ENCODE data around the gene DAZAP1. TPM values are rescaled to one million over a fixed set of nuclear protein-coding genes. Genes with fewer than 3 reads are reported as not detected.

DAZAP1 gene
- total RNA-seq, 4 donors from 2014 or later, result 28.6 to 60.5 (median 48.2) TPM

DNA sequence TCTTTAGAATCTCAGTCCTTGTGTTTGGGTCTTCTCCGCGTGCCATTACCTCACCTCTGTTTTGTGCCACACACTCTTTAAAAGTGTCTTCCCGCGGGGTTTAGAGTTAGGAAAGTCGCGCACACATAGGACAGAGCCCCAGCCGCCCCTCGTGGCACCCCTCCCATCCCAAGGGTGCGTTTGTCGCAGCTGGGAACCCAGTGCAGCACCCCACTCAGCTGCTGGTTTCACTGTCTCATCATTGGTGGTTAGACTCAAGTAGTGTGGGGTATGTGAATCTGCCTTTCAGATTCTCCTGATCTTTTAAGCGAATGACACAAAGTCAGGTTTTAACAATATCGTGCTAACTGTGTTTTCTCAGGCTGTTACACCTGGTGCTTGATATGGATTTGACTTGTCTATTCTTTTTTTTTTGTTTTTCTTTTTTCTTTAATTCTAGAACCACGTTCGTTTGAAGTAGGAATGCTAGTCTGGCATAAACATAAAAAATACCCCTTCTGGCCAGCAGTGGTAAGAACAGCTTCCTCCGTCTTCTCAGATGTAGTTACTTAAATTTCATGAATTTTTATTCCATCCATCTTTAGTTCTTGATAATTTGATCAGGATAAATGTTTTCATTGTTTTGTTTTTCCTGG, 43.2 kb upstream of the DAZAP1 start:
- intact Hi-C loops (cut with DNase I; ENCODE audit: low total_unique reads), result no loop called here
- no peak for DNase-seq (ENCODE audit: low spot score in 2 of 2)
- H3K4me3 ChIP-seq (ENCODE audit: low read depth, poor library complexity, severe bottlenecking), result no peak overlapping the region
- TF ChIP-seq POLR2A (IDR thresholded peaks at IDR 0.05) (no peak), CTCF (IDR thresholded peaks at IDR 0.05) (no peak)
- 80 to 85% methylated on average over 15 of the region's 15 CpGs for WGBS, 2 donors

DNA sequence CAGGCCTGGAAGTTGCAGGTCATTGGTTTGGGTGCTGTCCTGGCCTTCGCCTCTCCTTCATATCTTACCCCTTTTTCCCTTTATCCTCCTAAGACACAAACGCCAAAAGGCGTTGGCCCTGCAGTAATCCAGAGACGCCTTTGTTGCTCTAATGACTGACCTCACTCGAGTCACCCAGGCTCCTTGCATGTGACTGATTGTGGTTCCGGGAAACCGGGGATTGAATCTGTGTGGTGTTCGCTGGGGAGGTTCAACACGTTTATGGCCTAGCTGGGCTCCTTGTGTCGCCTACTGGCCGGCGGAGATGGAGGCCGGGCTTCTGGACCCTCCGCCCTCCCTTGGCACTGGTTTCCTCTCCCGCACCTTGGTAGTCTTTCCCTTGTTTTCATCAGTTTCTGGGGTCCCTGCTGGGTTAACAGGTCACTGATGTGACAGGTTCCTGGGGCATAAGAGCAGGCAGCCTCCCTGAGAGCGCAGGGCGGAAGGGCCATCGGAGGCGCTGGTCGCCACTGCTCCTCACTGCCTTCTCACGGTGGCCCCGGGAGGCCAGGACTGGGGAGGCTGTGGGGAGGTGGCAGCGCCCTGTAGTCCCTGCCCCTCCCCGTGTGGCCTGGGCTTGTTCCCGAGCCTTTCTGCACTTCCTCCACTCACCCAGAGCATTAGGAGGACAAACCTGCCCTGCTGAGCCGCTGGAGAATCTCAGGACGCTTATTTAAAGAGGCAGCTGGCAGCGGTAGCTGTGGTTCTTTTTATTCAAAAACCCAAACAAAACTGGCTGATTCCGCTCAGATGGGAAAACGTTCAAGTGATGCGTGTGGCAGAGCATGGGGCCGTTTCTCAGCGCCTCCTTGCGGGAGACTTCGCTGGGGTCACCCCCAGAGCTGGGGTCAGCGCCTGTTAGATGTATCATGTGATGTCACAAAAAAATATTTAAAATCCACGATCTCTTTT, 41.8 kb upstream of the DAZAP1 start:
- DNase-seq (ENCODE audit: low spot score in 2 of 2), result no peak
- no peak for TF ChIP-seq CTCF (IDR thresholded peaks at IDR 0.05)
- no peak for TF ChIP-seq POLR2A (IDR thresholded peaks at IDR 0.05)
- no peak overlapping the region for H3K4me3 ChIP-seq (ENCODE audit: low read depth, poor library complexity, severe bottlenecking)
- intact Hi-C loops (cut with DNase I; ENCODE audit: low total_unique reads), result no loop called here
- 85 to 88% methylated on average over 37 of the region's 37 CpGs for WGBS, 2 donors

DNA sequence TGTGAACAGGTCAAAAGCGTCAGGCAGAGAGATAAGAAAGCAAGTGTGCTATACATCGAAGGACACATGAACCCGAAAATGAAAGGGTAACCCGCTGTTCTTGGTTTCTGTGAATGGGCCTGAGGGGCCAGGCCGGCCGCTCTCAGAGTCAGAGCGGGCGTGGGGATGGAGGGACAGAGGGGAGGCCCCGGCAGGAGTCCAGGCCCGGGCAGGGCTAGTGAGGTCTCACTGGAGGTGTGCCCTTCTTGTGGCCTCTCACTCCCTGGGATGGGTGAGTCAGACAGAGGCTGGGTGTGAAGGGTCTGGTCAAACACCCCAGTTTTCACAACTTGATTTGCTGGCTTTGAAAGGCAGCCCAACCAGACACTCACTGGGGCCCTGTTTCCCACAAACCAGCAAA, 41.1 kb upstream of the DAZAP1 start:
- WGBS, 2 donors, result 89 to 94% methylated on average over 10 of the region's 10 CpGs
- no peak for DNase-seq (ENCODE audit: low spot score in 2 of 2)
- intact Hi-C loops (cut with DNase I; ENCODE audit: low total_unique reads), result no loop called here
- TF ChIP-seq CTCF (IDR thresholded peaks at IDR 0.05), result no peak
- no peak for TF ChIP-seq POLR2A (IDR thresholded peaks at IDR 0.05)
- H3K4me3 ChIP-seq (ENCODE audit: low read depth, poor library complexity, severe bottlenecking), result no peak overlapping the region

DNA sequence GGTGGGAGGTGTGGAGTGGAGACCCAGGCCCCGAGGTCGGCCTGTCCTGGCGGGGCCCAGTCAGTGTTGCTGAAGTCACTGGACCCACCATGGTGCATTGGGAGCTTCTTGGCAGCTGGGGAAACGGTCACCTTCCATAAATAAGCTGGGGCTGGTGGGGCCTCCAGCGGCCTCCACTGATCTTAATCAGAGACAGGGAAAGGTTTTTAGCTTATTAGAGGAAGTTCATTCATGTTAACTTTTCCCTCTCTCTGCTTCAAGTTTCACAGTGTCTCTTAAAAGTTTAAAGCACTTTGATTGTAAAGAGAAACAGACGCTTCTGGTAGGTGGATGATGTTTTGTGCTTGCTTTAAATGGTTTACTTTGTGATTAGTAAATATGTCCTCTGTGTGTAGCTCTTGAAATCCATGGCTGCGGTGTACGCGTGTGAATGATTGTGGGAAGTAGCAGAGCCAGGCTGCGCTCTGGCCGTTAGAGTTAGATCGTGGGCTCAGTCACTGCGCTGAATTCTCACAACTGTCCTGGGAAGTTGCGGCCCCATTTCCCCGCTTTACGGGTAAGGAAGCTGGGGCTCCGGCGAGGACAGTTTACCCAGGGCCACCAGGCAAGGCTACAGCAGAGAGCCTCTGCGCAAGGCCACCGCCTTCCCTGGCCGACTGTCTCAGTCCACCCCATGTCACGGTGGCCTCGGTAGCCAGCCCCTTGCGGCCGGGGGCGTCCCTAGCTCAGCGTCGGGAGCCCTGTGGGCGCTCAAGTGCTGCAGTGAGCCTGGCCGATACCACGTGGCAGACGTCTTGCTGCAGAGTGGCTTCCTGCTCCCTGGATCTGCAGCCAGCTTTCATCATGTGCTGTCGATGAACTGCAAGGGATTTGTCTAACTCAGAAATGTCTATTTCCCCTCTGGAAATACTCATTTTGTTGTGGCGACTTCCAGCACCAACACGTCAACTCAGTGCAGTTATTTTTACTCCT, 40.2 kb upstream of the DAZAP1 start:
- TF ChIP-seq POLR2A (IDR thresholded peaks at IDR 0.05), result no peak
- TF ChIP-seq CTCF (IDR thresholded peaks at IDR 0.05), result no peak
- WGBS, 2 donors, result 81% methylated on average over 33 to 34 of the region's 35 CpGs
- no peak overlapping the region for H3K4me3 ChIP-seq (ENCODE audit: low read depth, poor library complexity, severe bottlenecking)
- intact Hi-C loops (cut with DNase I; ENCODE audit: low total_unique reads), result no loop called here
- no peak for DNase-seq (ENCODE audit: low spot score in 2 of 2)

DNA sequence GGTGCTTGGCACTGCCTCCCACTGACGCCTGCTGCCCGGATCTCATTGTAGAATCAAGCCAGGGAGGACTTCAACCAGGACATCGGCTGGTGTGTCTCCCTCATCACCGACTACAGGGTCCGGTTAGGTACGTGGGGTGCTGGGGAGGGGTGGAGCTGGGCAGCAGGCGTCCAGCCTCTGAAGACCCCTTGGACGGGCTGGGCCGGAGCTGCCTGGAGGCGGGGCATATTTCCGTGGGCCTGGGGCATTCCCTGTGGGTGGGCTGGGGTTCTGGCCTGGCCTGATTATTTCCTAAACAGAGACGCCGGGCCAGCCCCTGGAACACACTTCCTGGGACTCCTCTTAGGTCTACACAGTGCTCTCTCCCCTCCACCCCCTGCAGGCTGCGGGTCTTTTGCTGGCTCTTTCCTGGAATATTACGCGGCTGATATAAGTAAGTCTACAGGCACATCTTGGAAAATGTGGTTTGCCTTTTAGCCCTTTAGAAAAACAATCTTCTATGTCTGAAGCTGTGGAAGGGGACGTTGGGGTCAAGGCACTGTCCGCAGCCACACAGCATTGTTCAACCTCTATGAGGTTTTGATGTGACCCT, 38.1 kb upstream of the DAZAP1 start:
- WGBS, 2 donors, result 91 to 96% methylated on average over 17 to 18 of the region's 18 CpGs
- TF ChIP-seq CTCF (IDR thresholded peaks at IDR 0.05) (no peak), POLR2A (IDR thresholded peaks at IDR 0.05) (no peak)
- intact Hi-C loops (cut with DNase I; ENCODE audit: low total_unique reads), result no loop called here
- H3K4me3 ChIP-seq (ENCODE audit: low read depth, poor library complexity, severe bottlenecking), result no peak overlapping the region
- no peak for DNase-seq (ENCODE audit: low spot score in 2 of 2)

All from lower leg skin (tissue), 4 donors.